Keratinocyte (primary cell): Measurements from ENCODE around the gene NUTM2A. TPM values are rescaled to one million over a fixed set of nuclear protein-coding genes. Genes with fewer than 3 reads are reported as not detected.

Experiments
- polyA plus RNA-seq, 5 experiments: library from polyadenylated mRNA; depleted of rRNA in 3 of 5; stranded (reverse) in 3 of 5; stranded (forward) in 1 of 5; unstranded in 1 of 5; fragments of >200 nt; gene quantifications; 1 replicate in 1 of 5; 2 replicates in 3 of 5; 3 replicates in 1 of 5; pipeline versions ENCODE4 v1.2.1 to v1.2.3, GENCODE V29; 2011 to 2012; ENCODE audit warnings: missing spikeins in 2 of 5, low read depth in 1 of 5, low replicate concordance in 1 of 5

NUTM2A gene
- polyA plus RNA-seq, 1 donor (not counting 4 experiments of a cell fraction or from before 2014, with no cell fraction given): 0.13 TPM

Other genes with a start within 250 kb of the NUTM2A start
- gene FAM25A, start 205.2 kb upstream of the NUTM2A start, polyA plus RNA-seq: 11.7 to 27.6 TPM (median 25.2 TPM) in 3 replicates
- gene GLUD1, start 130.6 kb upstream of the NUTM2A start, polyA plus RNA-seq: 82.1 to 124 TPM (median 106 TPM) in 3 replicates
- 7.6 to 15.8 TPM (median 10.2 TPM) in 3 replicates for gene SHLD2, start 130.2 kb upstream of the NUTM2A start, polyA plus RNA-seq
- gene NUTM2D, start 132.3 kb downstream of the NUTM2A start, polyA plus RNA-seq: 2.5 to 4.8 TPM (median 3.9 TPM) in 3 replicates